MCF 10A (cell line): ENCODE data around the gene C1orf141. TPM values are rescaled to one million over a fixed set of nuclear protein-coding genes. Genes with fewer than 3 reads are reported as not detected.
"Not testable (repeated sequence)": the region's sequence is repeated elsewhere in the genome, so short reads cannot be mapped to it uniquely, and the experiment has no call there.

Experiments
- BruUV-seq: library from RNA; stranded (reverse); fragments of 400-500 nt; replicated peaks from 2 replicates; lab custom pipeline; 2021; lab: Mats Ljungman, UMichigan
- CTCF ChIA-PET: fragments of 300-600 bp; sonication (Branson Sonifier 250); formaldehyde crosslinking; extraction: SDS; loops from one replicate; lab custom pipeline; 2021; ENCODE audit warnings: antibody characterized with exemption, inconsistent platforms; lab: Yijun Ruan, JAX
- POLR2A ChIA-PET: fragments of 300-600, 350-650 bp; sonication (Branson Sonifier 250); formaldehyde crosslinking; extraction: SDS; loops from one replicate; lab custom pipeline; 2020; ENCODE audit warnings: antibody characterized with exemption, inconsistent platforms; lab: Yijun Ruan, JAX
- DNase-seq: peaks from one replicate; pipeline ENCODE4 v3.0.0-alpha.2; 2018; ENCODE audit not compliant: unreplicated experiment
- H3K27ac Mint-ChIP-seq: one replicate; pipeline ENCODE4 v1.8.0; 2022; ENCODE audit warnings: mild to moderate bottlenecking, low read depth, mixed read lengths; ENCODE audit not compliant: unreplicated experiment
- H3K27me3 Mint-ChIP-seq: one replicate; pipeline ENCODE4 v1.8.0; 2022; ENCODE audit warnings: mixed read lengths; ENCODE audit not compliant: insufficient read depth, unreplicated experiment
- H3K36me3 Mint-ChIP-seq: one replicate; pipeline ENCODE4 v1.8.0; 2022; ENCODE audit warnings: mild to moderate bottlenecking, moderate library complexity, mixed read lengths; ENCODE audit not compliant: insufficient read depth, unreplicated experiment
- H3K4me1 Mint-ChIP-seq: one replicate; pipeline ENCODE4 v1.8.0; 2022; ENCODE audit warnings: mixed read lengths; ENCODE audit not compliant: insufficient read depth, unreplicated experiment
- H3K4me3 Mint-ChIP-seq: one replicate; pipeline ENCODE4 v1.8.0; 2022; ENCODE audit warnings: mild to moderate bottlenecking, moderate library complexity, mixed read lengths; ENCODE audit not compliant: unreplicated experiment
- H3K9me3 Mint-ChIP-seq: one replicate; pipeline ENCODE4 v1.8.0; 2022; ENCODE audit warnings: mixed read lengths; ENCODE audit not compliant: unreplicated experiment
- CTCF ChIP-seq: fragments of 200-600 bp; IDR thresholded peaks from one replicate; pipeline ENCODE4 v1.8.0; 2022; ENCODE audit warnings: antibody characterized with exemption, mild to moderate bottlenecking; ENCODE audit not compliant: unreplicated experiment
- intact Hi-C: fragments of 100-400 bp; cut with micrococcal nuclease; formaldehyde crosslinking; loops from 2 replicates; pipeline ENCODE4 v1.14.1; 2022
- total RNA-seq: library from RNA; stranded (reverse); gene quantifications from 2 replicates; pipeline ENCODE4 v1.2.3, GENCODE V29; 2022

The C1orf141 gene
- total RNA-seq, 1 experiment from 2014 or later: not detected

GRCh38 chr1:67078291-67078690, 56.5 kb downstream of the C1orf141 start:
- no peak for DNase-seq
- H3K27ac Mint-ChIP-seq: no peak overlapping the region
- BruUV-seq: no TSS peak
- H3K36me3 Mint-ChIP-seq: no peaks in the 10 kb centered on the region
- H3K4me1 Mint-ChIP-seq: no peaks in the 10 kb centered on the region
- TF ChIP-seq CTCF: no peak
- ChIA-PET POLR2A (interaction anchor here (1.5 kb wide), 1 partner anchor 18 kb away, joined by 3 read pairs; no protein-coding TSS in a partner anchor), CTCF (no interaction called here)
- intact Hi-C loops: no loop called here
- no peaks in the 10 kb centered on the region for H3K27me3 Mint-ChIP-seq
- H3K9me3 Mint-ChIP-seq: peaks cover 9% of the 10 kb centered on the region
- H3K4me3 Mint-ChIP-seq: no peak overlapping the region

- Mint-ChIP-seq H3K27me3 (no peaks in the 10 kb centered on the region), H3K27ac (no peak overlapping the region), H3K36me3 (no peaks in the 10 kb centered on the region), H3K4me1 (no peaks in the 10 kb centered on the region), H3K9me3 (peaks cover 13% of the 10 kb centered on the region), H3K4me3 (no peak overlapping the region)
- CTCF ChIA-PET: no interaction called here
- POLR2A ChIA-PET: interaction anchor here (0.7 to 1.5 kb wide), 2 partner anchors 17 to 1717 kb away, joined by 3 read pairs; no protein-coding TSS in a partner anchor
- DNase-seq: no peak
- intact Hi-C loops: no loop called here
- no peak for TF ChIP-seq CTCF
- BruUV-seq: no TSS peak
Observed at GRCh38 chr1:67077593-67077992, 57.2 kb downstream of the C1orf141 start.

- Mint-ChIP-seq H3K36me3 (no peaks in the 10 kb centered on the region), H3K4me3 (no peak overlapping the region), H3K9me3 (peaks cover 7% of the 10 kb centered on the region), H3K27ac (no peak overlapping the region), H3K27me3 (no peaks in the 10 kb centered on the region), H3K4me1 (no peaks in the 10 kb centered on the region)
- intact Hi-C loops: no loop called here
- TF ChIP-seq CTCF: no peak
- ChIA-PET POLR2A (interaction anchor here (1.6 kb wide), 1 partner anchor 20 kb away, joined by 6 read pairs; the partner anchor contains the start of gene SLC35D1), CTCF (interaction anchor here (0.5 to 1.1 kb wide), 5 partner anchors 76 to 495 kb away, joined by 3 to 6 read pairs (median 4); no protein-coding TSS in a partner anchor)
- DNase-seq: no peak
- no TSS peak for BruUV-seq
Observed at GRCh38 chr1:67072749-67073148, 62.0 kb downstream of the C1orf141 start.

GRCh38 chr1:67067655-67068054, 67.1 kb downstream of the C1orf141 start:
- H3K4me1 Mint-ChIP-seq, POLR2A ChIA-PET, intact Hi-C loops, BruUV-seq, DNase-seq, H3K27me3 Mint-ChIP-seq, H3K27ac Mint-ChIP-seq, H3K36me3 Mint-ChIP-seq, H3K4me3 Mint-ChIP-seq, CTCF ChIA-PET, H3K9me3 Mint-ChIP-seq: not testable (repeated sequence)
